OCI-M2 (cell line): Measurements from ENCODE around the gene B3GALT5.
"Not testable (repeated sequence)": the region's sequence is repeated elsewhere in the genome, so short reads cannot be mapped to it uniquely, and the experiment has no call there.

Experiments
- DNase-seq: peaks from one replicate; lab custom pipeline; 2025; ENCODE audit not compliant: unreplicated experiment; lab: John Stamatoyannopoulos, UW

The B3GALT5 gene, protein sequence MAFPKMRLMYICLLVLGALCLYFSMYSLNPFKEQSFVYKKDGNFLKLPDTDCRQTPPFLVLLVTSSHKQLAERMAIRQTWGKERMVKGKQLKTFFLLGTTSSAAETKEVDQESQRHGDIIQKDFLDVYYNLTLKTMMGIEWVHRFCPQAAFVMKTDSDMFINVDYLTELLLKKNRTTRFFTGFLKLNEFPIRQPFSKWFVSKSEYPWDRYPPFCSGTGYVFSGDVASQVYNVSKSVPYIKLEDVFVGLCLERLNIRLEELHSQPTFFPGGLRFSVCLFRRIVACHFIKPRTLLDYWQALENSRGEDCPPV

DNA sequence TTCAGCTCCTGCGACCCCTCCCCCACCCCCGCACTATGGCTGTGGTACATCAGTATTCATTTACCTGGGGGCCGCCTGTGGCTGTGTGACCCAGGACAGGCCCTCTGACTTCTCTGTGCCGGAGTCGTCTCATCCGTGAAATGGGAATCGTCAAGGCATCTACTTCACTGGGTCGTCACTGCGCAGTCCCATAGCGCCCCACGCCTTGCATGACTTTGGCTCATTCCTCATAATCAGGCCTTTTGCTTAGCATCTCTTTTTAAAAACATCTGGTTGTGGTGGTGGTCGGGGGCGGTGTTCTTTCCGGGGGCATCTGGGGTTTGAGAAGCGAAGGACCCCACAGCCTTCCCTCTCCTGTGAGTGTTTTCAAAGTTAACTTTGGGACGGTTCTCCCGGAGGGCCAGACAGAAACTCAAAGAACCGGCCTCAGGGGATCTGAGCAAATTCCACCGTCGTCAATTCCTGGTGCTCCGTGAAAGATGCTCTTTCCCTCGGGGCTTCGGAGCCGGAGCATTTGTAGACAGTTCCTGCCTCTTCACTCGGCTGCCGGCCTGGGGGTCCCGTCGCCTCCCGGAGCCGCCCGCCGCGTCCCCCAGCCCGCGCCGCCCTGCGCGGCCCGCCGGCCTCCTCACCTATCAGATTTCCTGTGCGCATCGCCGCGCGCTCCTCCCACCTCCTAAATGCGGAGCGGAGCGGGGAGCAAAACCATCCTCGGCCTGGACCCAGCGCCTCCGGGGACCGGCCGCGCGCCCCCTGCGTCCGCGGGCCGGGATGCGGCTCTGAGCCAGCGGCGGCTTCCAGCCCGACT, at the start of gene B3GALT5:
TSS of gene B3GALT5 (plus strand) at position 708 of the 808 bp plus-strand sequence. CDS start 47,620 bp downstream, outside the sequence.
- DNase-seq = no peak

DNA sequence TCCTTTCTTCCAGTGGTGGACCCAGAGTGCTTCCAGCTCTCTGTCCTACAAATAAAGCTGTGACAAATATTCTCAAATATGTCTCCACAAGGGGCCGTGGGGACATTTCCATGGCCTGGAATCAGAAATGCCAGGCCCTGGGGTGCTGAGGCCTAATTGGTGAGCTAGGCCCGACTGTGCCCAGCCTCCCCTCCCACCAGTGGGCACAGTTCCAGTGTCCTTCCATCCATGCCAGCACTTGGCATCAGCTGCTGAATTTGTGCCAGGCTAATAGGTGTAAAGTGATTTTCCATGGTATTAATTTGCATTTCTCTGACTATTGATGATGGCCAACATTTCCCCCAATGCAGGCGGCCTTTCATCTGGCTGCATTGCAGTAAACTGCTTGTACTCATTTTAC, 48.5 kb upstream of the B3GALT5 start:
- DNase-seq = no peak

DNA sequence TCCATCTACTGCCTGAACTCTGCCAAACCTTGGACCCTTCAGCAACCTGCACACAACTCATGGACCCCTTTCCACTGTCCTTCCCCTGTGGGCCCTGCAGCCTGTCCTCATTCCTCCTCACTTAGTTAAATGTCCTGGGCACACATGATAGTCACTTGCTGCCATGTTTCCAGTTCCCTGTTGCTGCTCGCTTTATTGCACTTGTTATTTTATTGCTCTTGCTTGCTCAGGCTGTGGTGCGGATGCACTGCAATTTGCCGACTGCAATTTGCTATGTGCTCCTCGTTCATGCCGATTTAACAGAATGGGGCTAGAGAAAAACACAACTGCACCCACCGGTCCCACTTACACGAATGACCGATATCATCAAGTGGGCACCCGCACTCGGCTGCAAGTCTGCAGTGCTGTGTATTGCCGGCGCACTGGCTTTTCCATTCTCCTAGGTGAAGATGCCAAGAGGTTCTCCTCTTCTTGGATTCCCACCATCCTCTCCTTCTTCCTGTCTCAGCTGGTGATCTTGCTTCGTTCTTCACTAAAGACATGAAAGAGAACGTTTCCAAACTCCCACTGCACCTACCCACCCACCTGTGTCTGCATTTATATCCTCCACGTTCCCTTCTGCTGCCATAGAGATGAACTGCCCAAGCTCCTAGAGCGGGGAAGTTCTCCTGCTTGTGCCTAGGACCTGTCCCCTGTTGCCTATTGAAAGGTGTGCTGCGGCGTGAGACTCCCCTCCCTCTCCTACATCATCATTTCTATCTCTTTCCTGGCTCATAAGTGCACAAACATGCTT, 45.4 kb upstream of the B3GALT5 start:
- no peak for DNase-seq

DNA sequence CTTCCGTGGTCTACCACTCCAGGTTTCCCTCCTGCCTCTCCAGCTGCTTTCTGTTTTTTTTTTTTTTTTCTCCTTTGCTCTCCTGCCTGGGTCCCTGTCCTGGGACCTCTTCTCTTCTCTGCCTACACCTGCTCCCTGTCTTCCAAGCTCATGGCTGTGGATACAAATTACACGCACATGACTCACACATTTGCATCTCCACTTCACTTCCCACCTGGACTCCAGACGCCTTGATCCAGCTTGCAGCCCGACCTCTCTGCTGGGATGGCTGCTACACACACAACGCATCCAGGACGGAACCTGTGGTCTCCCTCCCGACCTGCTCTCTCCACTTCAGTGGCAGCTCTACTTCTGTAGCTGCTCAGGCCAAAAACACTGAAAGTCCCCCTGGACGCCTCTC, 44.4 kb upstream of the B3GALT5 start:
- DNase-seq = no peak

DNA sequence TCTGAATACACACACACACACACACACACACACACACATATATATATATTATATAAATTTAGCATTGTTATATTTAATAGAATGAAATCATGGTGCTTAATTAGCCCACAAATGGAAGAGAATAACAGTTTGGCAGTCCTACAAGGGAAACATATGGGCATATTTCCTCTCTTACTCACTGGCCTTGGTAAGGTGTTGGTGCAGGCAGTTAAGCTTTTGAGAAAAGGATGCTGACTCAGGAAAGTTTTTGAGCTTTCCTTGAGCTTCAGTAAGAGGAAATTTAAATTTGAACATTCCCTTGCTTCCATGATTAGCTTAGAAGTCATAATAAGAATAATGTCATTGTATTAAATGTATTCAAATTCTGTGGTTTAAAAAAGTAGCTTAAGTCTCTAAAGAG, 37.0 kb upstream of the B3GALT5 start:
- DNase-seq = no peak

DNA sequence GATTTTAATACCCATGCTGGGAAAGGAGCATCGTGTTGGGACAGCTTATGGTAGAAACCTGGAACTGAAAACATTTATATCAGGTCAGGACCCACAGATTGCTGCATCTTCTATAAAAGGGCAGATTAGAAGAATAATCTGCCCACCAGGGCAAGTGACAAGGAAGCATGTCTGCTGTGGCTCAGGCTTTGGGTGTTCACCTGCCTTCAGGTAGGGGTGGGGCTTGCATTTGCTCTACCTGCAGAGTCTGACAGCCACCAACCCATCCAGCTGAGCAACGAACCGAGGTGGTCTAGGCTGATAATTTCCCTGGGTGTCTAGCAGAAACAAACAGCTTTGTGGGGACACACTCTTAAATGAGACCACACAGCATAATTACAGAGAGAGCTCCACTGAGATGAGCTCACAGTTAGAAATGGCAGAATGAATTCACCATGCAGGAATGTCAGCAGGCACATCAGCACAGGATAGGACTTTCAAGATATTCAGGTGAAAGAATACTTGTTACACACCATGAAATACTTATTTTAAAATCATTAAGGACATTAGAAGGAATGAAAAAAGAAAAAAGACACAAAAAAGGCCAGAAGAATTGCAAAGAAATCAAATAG, 36.1 kb upstream of the B3GALT5 start:
- DNase-seq = no peak

DNA sequence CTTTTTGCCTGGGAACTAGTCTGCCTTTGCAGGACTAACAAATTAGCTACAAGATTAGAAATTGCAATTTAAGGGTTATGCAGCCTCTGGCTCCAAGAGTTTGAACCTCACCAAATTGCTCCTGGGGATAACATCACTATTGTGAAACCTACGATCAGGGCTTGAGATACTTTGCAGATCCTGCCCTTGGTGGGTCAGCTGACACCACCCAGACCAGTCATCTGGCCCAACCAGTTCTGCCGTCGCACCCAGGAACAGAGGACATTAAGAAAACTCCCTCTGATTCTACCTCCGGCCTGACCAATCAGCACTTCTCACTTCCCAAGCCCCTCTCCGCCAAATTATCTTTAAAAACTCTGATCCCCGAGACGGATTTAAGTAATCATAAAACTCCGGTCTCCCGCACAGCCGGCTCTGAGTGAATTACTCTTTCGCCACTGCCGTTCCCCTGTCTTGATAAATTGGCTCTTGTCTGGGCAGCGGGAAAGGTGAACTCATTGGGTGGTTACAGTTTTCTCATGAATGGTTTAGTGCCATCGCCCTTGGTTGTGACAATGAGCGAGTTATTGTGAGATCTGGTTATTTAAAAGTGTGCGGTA, 32.9 kb upstream of the B3GALT5 start:
- DNase-seq = no peak

DNA sequence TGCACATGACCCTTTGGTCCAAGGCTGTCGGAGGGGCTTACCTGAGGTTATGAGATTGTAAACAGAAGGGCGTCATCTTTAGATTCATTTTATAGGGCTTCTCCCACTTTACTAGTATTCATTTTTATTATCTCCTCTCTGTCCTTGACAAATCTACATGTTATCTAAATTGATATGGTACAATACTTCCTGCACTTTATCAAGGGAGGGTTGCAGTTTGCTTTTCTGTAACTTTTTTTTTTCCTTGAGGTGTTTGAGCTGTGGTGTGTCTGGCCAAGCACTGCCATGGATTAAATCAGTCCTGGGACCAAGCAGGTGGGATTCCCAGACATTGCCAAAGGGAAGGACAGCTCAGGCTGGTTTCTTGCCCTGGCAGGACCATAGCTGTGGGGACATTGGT, 32.0 kb upstream of the B3GALT5 start:
- DNase-seq = no peak

DNA sequence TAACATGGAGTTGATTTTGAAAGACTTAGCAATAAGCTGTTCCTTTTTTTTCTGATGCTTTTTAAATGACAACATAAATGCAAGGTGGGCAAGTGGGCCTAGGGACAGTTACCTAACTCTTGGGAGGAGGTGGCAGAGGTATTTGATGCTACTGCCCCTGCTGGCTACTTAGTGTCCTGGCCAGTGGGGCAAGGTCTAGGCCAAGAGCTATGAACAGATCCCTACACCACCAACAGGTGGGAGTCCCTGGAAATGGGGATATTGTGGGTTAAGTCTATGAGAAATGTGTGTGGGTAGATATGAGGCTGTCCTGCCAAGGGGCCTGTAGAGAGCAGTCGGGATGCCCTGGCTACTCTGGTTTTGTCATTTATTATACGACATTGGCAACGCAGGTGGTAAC, 31.3 kb upstream of the B3GALT5 start:
- DNase-seq = no peak

DNA sequence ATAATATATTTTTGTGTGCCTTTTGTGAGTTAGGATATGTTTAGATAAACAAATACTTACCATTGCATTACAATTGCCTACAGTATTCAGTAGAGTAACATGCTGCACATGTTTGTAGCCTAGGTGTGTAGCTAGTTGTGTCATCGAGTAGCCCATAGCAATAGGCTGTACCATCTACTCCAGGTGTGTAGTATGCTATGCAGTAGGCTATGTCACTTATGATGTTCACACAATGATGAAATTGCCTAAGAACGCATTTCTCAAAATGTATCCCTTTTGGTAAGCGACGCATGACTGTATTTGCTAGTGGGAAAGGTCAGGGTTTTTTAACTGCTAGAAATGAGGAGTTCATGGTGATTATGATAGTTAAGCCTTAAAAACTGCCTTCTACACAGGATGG, 30.0 kb upstream of the B3GALT5 start:
- no peak for DNase-seq

DNA sequence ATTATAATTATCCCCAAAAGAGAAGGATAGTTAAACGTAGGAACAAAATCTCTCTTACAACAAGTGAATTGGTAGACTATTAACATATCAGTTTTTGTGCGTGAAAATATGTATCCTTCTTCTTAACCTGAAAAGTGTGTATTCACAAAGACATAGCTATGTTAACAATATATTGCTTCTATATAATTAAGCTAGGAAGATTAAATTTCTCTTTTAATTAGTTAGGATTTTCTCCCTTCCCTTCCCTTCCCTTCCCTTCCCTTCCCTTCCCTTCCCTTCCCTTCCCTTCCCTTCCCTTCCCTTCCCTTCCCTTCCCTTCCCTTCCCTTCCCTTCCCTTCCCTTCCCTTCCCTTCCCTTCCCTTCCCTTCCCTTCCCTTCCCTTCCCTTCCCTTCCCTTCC, 29.2 kb upstream of the B3GALT5 start:
- DNase-seq = not testable (repeated sequence)

DNA sequence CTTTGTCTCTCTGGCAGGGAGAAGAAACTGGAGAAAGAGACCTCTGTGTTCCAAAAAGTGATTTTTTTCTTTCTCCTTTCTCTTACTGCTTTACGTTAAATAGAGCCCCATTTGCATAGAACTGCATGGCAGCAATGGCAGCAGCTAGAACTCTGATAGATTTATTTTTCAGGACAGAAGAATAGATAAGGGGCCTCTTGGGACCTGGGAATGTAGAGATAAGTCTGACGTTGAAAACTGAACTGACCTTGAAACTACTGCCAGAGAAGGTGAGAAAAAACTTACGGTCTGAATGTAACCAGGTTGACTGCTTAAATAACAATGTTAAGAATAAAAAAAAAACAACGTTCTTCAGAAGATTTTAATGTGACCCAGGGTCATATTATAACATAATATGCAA, 25.4 kb upstream of the B3GALT5 start:
- no peak for DNase-seq

DNA sequence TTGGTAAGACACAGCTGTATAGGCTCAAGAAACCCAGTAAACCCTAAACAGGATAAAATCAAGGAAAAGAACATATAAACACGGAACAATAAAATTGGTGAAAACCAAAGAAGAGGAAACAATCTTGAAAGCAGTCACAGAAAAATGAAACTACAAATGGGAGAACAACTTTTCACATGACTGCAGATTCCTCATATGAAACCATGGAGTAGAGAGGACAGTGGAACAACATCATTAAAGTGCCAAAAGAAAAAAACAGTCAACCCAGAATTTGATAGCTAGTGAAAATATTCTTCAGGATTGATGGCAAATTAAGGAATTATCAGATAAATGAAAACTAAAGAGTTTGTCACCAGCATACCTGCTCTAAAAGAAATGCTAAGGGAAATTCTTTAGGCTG, 23.9 kb upstream of the B3GALT5 start:
- no peak for DNase-seq

DNA sequence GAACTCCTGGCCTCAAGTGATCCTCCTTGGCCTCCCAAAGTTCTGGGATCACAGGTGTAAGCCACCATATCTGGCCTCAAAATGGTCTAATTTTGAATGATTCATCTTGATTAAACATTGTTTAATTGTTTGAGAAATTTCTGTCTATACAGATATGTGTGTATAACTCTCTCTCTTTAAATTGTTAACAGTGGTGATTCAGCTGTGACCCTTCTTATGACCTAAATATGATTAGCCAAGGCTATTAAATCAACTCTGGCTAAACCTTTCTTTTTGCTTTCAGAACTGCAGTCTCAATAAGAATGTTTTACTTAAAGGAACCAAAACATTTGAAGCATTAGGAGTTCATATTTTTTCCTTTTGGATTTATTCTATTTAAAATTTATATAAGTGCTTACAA, 19.2 kb upstream of the B3GALT5 start:
- DNase-seq = no peak

DNA sequence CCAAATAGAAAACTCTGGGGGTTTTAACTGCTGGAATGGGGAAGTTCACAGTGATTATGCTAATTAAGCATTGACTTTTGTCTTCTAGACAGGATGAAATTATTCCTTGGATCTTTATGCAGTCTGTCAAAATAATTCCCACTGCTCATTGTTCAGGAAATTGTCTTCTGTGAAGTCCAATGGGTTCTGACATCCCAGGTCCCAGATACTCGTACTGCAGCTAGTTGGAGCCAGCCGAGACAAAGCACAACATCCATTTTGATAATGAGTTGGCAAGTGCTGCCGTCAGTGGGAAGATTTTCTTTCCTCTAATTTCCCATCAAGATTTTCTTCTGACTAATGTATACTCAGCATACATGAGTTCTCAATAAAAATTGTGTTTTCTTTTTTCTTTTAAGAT, 17.3 kb upstream of the B3GALT5 start:
- DNase-seq = no peak

DNA sequence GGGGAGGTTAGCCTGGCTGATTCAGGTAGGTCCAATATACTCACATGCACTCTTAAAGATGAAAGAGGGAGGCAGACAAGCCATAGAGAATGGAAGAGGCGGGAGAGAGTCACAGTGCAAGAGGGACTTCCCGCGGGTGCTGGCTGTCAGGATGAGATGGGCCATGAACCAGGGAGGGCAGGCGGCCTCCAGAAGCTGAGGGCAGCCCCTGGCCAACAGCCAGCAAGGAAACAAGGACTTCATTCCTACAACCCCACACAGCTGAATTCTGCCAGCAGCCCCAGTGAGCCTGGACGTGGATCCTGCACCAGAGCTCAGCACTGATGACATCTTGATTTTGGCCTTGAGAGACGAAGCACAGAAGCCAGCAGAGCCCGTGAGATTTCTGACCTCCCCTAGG, 15.1 kb upstream of the B3GALT5 start:
- no peak for DNase-seq

DNA sequence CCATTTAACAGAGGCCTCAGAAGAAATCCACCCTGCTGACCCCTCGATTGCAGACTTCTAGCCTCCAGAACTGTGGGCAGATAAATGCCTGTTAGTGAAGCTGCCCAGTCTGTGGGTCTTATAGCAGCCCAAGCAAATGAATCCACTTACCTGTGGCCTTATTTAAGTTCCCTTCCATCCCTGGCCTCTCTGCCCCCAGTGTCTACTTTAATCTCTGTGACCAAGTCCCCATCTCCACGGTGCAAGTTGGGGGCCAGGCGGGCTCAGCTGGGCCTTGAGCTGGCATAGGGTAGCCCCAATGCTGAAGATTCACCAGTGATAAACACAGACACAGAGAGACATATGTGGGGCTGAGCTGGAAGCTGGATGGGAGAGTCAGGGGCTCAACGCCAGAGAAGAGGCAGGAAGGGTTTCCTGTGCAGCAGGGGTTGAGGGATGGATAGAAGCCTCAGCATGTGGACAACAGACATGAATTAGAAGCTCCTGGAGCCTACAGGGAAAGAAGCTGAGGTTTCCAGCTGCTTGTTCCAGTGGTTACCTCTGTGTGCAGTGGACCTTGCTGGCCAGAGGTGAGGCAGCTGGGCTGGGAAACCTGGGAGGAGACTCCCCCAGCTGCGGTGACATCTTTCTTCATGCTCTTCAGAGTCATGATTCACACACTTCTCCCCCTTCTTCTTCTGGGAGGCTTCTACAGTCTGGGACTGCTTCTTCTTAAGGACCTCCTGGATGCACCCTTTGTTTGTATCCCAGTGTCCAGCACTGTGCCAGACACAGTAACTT, 13.4 kb upstream of the B3GALT5 start:
- DNase-seq = no peak

DNA sequence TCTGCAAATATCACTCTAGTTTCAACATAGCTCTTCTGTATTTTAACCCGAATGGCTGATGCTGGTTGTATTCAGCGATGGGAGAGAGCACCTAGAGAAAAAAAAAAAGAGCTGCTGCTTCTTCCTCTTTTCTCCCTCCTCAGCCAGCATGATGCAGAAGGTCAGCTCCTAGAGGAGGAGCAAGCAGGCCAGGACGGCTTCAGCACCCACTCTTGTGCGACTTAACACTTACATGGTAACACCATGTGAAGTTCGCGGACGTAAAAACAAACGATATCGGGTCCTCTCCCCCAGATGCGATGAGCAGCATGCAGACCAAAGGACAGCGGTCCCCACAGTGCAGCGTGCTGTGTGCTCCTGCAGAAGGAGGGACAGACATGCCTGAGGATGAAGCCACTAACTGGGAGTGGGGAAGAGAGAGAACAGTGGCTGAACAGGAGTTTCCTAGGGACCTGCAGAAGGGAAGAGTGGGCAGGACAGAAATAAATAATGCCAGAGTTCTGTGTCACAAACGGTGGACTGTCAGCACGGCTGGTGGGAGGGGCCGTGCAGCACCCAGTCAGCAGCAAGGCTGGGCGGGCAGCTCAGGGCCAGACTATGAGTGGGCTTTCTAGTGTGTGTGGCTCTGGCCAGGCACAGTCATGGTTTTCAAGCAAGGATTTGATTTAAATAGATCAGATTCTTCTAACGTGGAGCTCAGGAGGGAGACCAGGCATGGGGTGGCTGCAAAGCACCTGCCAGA, 11.4 kb upstream of the B3GALT5 start:
- DNase-seq = no peak

DNA sequence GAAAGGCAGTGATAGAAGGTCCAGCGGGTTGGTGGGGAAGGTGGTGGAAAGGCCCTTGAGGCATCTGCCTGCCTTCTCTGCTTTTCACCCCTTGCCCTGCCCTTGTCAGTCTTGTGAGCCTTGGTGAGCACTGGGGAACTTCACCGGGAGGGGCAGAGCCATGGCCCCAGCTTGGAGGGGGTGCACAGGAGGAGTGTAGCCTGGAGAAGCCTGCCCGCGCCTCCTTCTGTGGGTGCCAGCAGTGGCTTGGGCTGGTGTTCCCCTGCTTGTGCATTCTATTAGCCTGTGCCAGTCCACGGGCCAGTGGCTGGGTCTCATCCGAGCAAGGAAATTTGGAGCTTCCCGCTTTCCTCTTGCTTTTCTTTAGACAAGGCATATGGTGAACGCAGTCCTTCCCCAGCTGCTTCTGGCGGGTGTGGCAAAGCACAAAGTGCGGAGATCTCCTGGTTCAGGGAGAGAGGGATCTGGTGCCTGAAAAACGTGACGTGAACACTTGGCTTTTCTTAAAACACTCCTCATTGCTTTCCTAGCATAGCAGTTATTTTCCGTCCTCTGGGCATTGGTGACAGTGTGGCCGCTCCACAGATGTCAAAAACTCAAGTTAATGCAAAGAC, 10.6 kb upstream of the B3GALT5 start:
- DNase-seq = no peak
